B cell (primary cell): Measurements from ENCODE around the gene SCN8A. TPM values are rescaled to one million over a fixed set of nuclear protein-coding genes. Genes with fewer than 3 reads are reported as not detected.

Experiments
- ATAC-seq: fragments of 200-7000 bp; cut with Tn5 transposase; one replicate; pipeline ENCODE4 v1.10.0; 2021; ENCODE audit warnings: low read depth, mild to moderate bottlenecking, moderate number of reproducible peaks, moderate library complexity
- CTCF ChIA-PET: fragments of 350-600 bp; sonication (Branson Sonifier 250); formaldehyde crosslinking; loops from one replicate; lab custom pipeline; 2021; ENCODE audit warnings: antibody characterized with exemption, inconsistent platforms; lab: Charles Lee
- POLR2A ChIA-PET: fragments of 350-600 bp; sonication (Branson Sonifier 250); formaldehyde crosslinking; loops from one replicate; lab custom pipeline; 2021; ENCODE audit warnings: antibody characterized with exemption; lab: Charles Lee
- DNase-seq: peaks from one replicate; pipeline ENCODE4 v3.0.0; 2013
- H2AFZ ChIP-seq: 2 replicates; pipeline ENCODE4 v1.6.1; 2012; ENCODE audit warnings: mild to moderate bottlenecking, low read depth, low read length; ENCODE audit not compliant: insufficient read depth, poor library complexity, severe bottlenecking
- H3K27ac ChIP-seq, 2 donors: 1 replicate in 1 of 2; 2 replicates in 1 of 2; pipeline ENCODE4 v1.5.1; 2012 to 2013; ENCODE audit warnings: low read length in 2 of 2, mild to moderate bottlenecking in 2 of 2, moderate library complexity in 1 of 2
- H3K27me3 ChIP-seq, 4 experiments: fragments of 200-600 bp in 1 of 4; sonication (generic) in 1 of 4; replicated peaks in 1 of 4; 1 replicate in 2 of 4; 2 replicates in 2 of 4; pipeline versions ENCODE4 v1.6.1 to v1.7.0; 2013 to 2016; ENCODE audit warnings: low read length in 3 of 4, mild to moderate bottlenecking in 2 of 4, mixed read lengths in 1 of 4, moderate library complexity in 1 of 4; ENCODE audit not compliant: insufficient read depth in 4 of 4, control insufficient read depth in 3 of 4; ENCODE audit errors: control extremely low read depth in 1 of 4
- H3K36me3 ChIP-seq, 2 experiments: replicated peaks in 1 of 2; 1 replicate in 1 of 2; 2 replicates in 1 of 2; pipeline versions ENCODE4 v1.6.1 to v1.7.1; 2013; ENCODE audit warnings: low read length in 1 of 2; ENCODE audit not compliant: insufficient read depth in 2 of 2, control insufficient read depth in 1 of 2; ENCODE audit errors: control extremely low read depth in 1 of 2, extremely low read depth in 1 of 2
- H3K4me1 ChIP-seq, 2 donors: fragments of 200-600 bp in 1 of 2; sonication (generic) in 1 of 2; 1 replicate in 1 of 2; 2 replicates in 1 of 2; pipeline versions ENCODE4 v1.5.1 to v1.6.1; 2013 to 2017; ENCODE audit warnings: low read length in 2 of 2; ENCODE audit not compliant: control insufficient read depth in 2 of 2, insufficient read depth in 2 of 2
- H3K4me2 ChIP-seq: replicated peaks from 2 replicates; pipeline ENCODE3; 2012; ENCODE audit warnings: mild to moderate bottlenecking, low read depth, low read length; ENCODE audit not compliant: poor library complexity, severe bottlenecking
- H3K4me3 ChIP-seq, 5 experiments: fragments of 200-600 bp in 1 of 5; sonication (generic) in 1 of 5; 1 replicate in 3 of 5; 2 replicates in 2 of 5; pipeline versions ENCODE4 v1.5.1 to v1.7.0; 2011 to 2016; ENCODE audit warnings: low read length in 4 of 5, mild to moderate bottlenecking in 4 of 5, low read depth in 2 of 5, control low read depth in 1 of 5, moderate library complexity in 1 of 5; ENCODE audit not compliant: insufficient read depth in 1 of 5; ENCODE audit errors: control extremely low read depth in 1 of 5, extremely low read depth in 1 of 5
- H3K79me2 ChIP-seq: fragments of 200-600 bp; sonication (generic); one replicate; pipeline ENCODE4 v1.6.0; 2016; ENCODE audit warnings: low read length; ENCODE audit not compliant: control insufficient read depth, insufficient read depth
- H3K9ac ChIP-seq: fragments of 200-600 bp; sonication (generic); 2 replicates; pipeline ENCODE4 v1.6.1; 2017; ENCODE audit warnings: mild to moderate bottlenecking, low read length, moderate library complexity
- H3K9me3 ChIP-seq, 3 donors: one replicate each; pipeline versions ENCODE4 v1.6.1 to v1.7.1; 2013; ENCODE audit warnings: low read length in 2 of 3; ENCODE audit not compliant: control insufficient read depth in 2 of 3, insufficient read depth in 1 of 3; ENCODE audit errors: control extremely low read depth in 1 of 3
- H4K20me1 ChIP-seq: 2 replicates; pipeline ENCODE4 v1.6.0; 2012; ENCODE audit warnings: mild to moderate bottlenecking, low read length; ENCODE audit not compliant: insufficient read depth, control insufficient read depth, poor library complexity, severe bottlenecking
- H3K27ac Mint-ChIP-seq: one replicate; pipeline ENCODE4 v1.8.0; 2021; ENCODE audit warnings: mixed read lengths
- H3K27me3 Mint-ChIP-seq: one replicate; pipeline ENCODE4 v1.8.0; 2021; ENCODE audit warnings: mixed read lengths
- H3K4me1 Mint-ChIP-seq: one replicate; pipeline ENCODE4 v1.8.0; 2021; ENCODE audit warnings: mixed read lengths
- H3K4me3 Mint-ChIP-seq: one replicate; pipeline ENCODE4 v1.8.0; 2021; ENCODE audit warnings: mixed read lengths
- H3K9me3 Mint-ChIP-seq: one replicate; pipeline ENCODE4 v1.8.0; 2022; ENCODE audit warnings: mixed read lengths; ENCODE audit not compliant: insufficient read depth
- EZH2 ChIP-seq: IDR thresholded peaks from 2 replicates; pipeline ENCODE4 v1.6.1; 2012; ENCODE audit warnings: borderline replicate concordance, low read depth, mild to moderate bottlenecking, moderate library complexity, low read length; ENCODE audit not compliant: insufficient read depth, poor library complexity, severe bottlenecking
- WGBS: methylation state at CpG from one replicate; pipeline ENCODE4 v1.1.5; 2013; ENCODE audit warnings: missing lambda C conversion rate; ENCODE audit not compliant: insufficient coverage; 5-methylcytosine and 5-hydroxymethylcytosine counted together
- intact Hi-C: fragments of 100-400 bp; cut with micrococcal nuclease; formaldehyde crosslinking; loops from one replicate; pipeline ENCODE4 v1.10.0; 2022
- polyA plus RNA-seq: library from polyadenylated mRNA; depleted of rRNA; stranded (reverse); fragments of >200 nt; gene quantifications from 2 replicates; pipeline ENCODE4 v1.2.3, GENCODE V29; 2012
- total RNA-seq, 2 donors: library from RNA; stranded (reverse); fragments of 120-200 nt in 1 of 2; gene quantifications; 1 replicate in 1 of 2; 2 replicates in 1 of 2; pipeline versions ENCODE4 v1.2.3 to v1.2.4, GENCODE V29; 2013 to 2022
- TF ChIP-seq, protein P1 (sequence below): fragments of 200-600 bp; IDR thresholded peaks from one replicate; pipeline ENCODE4 v1.8.0; 2022; ENCODE audit warnings: antibody characterized with exemption, mild to moderate bottlenecking

SCN8A gene
- total and polyA plus RNA-seq, 2 donors (not counting 1 experiment from before 2014, with no cell fraction given): 0.78 to 1.0 TPM

DNA sequence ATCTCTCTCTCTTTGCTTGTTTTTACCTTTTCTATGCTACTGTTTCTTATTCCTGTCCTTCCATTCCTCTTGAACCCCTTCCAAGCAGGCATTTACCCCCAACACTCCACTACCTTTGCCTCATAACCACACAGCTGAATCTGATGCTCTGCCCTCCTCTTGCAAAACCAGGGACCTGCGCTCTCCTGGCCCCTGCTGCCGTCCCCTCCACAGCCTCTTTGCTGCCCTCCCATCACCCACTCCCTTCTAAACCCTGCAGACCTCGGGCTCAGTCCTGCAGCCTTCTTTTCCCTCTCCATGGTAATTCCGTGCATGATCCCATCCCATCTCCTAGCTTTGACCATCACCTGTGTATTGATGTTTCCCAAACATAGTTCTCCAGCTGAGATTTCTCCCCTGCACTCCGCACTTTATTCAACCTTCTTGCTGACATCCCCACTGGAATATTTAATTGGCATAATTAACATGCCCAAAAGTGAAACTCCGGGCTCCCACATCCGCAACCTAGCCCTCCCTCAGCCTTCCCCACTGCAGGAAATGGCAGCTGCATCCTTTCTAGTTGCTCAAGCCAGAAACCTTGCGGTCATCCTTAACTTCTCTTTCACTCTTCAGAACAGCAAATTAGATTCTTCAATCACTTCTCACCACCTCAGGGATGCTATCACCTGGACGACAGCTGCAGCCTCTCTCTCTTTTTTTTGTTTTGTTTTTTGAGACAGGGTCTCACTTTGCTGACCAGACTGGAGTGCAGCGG is 241.5 kb downstream of the SCN8A start:
- ATAC-seq (no peak), DNase-seq (no peak)
- Histone ChIP-seq H4K20me1 (no peaks in the 10 kb centered on the region), H3K4me3 (no peak overlapping the region), H3K79me2 (no peaks in the 10 kb centered on the region), H3K27me3 (peaks cover 0 to 62% (median 14%) of the 10 kb centered on the region in 4 experiments), H3K27ac (no peak overlapping the region), H3K36me3 (no peaks in the 10 kb centered on the region), H3K4me2 (peak overlapping the region; percentile 34), H2AFZ (no peak overlapping the region), H3K4me1 (peaks cover 16 to 18% of the 10 kb centered on the region in 2 donors), H3K9ac (no peak overlapping the region), H3K9me3 (peaks cover 0 to 6% (median 0%) of the 10 kb centered on the region in 3 donors)
- TF ChIP-seq, protein P1, sequence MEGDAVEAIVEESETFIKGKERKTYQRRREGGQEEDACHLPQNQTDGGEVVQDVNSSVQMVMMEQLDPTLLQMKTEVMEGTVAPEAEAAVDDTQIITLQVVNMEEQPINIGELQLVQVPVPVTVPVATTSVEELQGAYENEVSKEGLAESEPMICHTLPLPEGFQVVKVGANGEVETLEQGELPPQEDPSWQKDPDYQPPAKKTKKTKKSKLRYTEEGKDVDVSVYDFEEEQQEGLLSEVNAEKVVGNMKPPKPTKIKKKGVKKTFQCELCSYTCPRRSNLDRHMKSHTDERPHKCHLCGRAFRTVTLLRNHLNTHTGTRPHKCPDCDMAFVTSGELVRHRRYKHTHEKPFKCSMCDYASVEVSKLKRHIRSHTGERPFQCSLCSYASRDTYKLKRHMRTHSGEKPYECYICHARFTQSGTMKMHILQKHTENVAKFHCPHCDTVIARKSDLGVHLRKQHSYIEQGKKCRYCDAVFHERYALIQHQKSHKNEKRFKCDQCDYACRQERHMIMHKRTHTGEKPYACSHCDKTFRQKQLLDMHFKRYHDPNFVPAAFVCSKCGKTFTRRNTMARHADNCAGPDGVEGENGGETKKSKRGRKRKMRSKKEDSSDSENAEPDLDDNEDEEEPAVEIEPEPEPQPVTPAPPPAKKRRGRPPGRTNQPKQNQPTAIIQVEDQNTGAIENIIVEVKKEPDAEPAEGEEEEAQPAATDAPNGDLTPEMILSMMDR: no peak
- TF ChIP-seq EZH2: no peak
- POLR2A ChIA-PET: no interaction called here
- 0% methylated on average over 8 of the region's 10 CpGs for WGBS
- H3K4me1 Mint-ChIP-seq: peaks cover 24% of the 10 kb centered on the region
- H3K27ac Mint-ChIP-seq: no peak overlapping the region
- H3K9me3 Mint-ChIP-seq: no peaks in the 10 kb centered on the region
- CTCF ChIA-PET: no interaction called here
- H3K27me3 Mint-ChIP-seq: peaks cover 57% of the 10 kb centered on the region
- intact Hi-C loops: no loop called here
- H3K4me3 Mint-ChIP-seq: no peak overlapping the region

DNA sequence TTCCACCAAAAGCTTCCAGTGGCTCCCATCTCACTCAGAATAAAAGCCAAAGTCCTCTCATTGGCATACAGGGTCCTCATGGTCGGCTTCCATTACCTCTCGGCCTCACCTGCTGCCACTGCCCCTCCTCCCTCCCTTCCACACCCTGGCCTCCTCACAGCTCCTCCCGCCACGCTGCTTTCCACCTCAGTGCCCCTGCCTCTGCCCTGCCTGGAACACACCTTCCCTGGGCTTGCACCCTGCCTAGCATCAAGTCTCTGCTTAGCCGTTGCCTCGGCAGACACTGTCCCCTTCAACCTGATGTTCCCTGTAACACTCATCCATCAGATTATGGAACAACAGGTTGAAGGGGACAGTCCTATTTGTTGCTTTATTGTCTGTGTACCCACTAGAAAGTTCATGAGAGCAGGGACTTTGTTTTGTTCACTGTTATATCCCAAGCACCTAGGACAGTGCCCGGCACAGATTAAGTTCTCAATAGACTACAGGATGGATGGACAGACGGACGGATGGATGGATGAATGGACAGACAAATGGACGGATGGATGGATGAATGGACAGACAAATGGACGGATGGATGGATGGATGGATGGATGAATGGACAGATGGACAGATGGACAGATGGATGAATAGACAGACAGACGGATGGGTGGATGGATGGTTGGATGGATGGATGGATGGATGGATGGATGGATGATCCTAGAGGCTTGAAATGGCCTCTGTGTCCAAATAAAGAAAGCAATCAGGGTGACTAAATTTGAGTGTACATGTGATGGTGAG is 242.6 kb downstream of the SCN8A start:
- Histone ChIP-seq H3K9ac (no peak overlapping the region), H3K4me3 (no peak overlapping the region), H3K79me2 (no peaks in the 10 kb centered on the region), H3K4me1 (peaks cover 8% of the 10 kb centered on the region in 2 donors), H2AFZ (no peak overlapping the region), H3K27me3 (peaks cover 0 to 59% (median 11%) of the 10 kb centered on the region in 4 experiments), H3K9me3 (peaks cover 0 to 6% (median 0%) of the 10 kb centered on the region in 3 donors), H3K36me3 (no peaks in the 10 kb centered on the region), H4K20me1 (no peaks in the 10 kb centered on the region), H3K4me2 (no peak overlapping the region), H3K27ac (no peak overlapping the region)
- CTCF ChIA-PET: no interaction called here
- peaks cover 50% of the 10 kb centered on the region for H3K27me3 Mint-ChIP-seq
- DNase-seq (no peak), ATAC-seq (no peak)
- no peaks in the 10 kb centered on the region for H3K9me3 Mint-ChIP-seq
- no peak overlapping the region for H3K4me3 Mint-ChIP-seq
- H3K27ac Mint-ChIP-seq: peak overlapping the region; percentile 64
- TF ChIP-seq EZH2: no peak
- TF ChIP-seq, protein P1: no peak
- intact Hi-C loops: no loop called here
- peaks cover 12% of the 10 kb centered on the region for H3K4me1 Mint-ChIP-seq
- 77% methylated on average over 12 of the region's 12 CpGs for WGBS
- POLR2A ChIA-PET: no interaction called here
